ENCODE measurements around the gene RNF144B.

The RNF144B gene

GRCh38 chr6:18412068-18412467, 24.9 kb downstream of the RNF144B start:
- Histone ChIP-seq H3K27ac (no peak overlapping the region), H3K27me3 (replicated peaks) (no peaks in the 10 kb centered on the region), H3K4me3 (ENCODE audit: low read depth, low read length) (no peak overlapping the region), H3K36me3 (replicated peaks) (no peaks in the 10 kb centered on the region)
- no peak for TF ChIP-seq CTCF (IDR thresholded peaks at IDR 0.05; ENCODE audit: low read depth, low read length, missing control alignments)
- DNase-seq: no peak
- in situ Hi-C loops (cut with HindIII; ENCODE audit: low pct_ligation_motif_present, low sequenced_read_pairs): no loop called here

GRCh38 chr6:18412644-18413043, 25.5 kb downstream of the RNF144B start:
- in situ Hi-C loops (cut with HindIII; ENCODE audit: low pct_ligation_motif_present, low sequenced_read_pairs): no loop called here
- TF ChIP-seq CTCF (IDR thresholded peaks at IDR 0.05; ENCODE audit: low read depth, low read length, missing control alignments): no peak
- Histone ChIP-seq H3K27me3 (replicated peaks) (no peaks in the 10 kb centered on the region), H3K36me3 (replicated peaks) (no peaks in the 10 kb centered on the region), H3K27ac (no peak overlapping the region), H3K4me3 (ENCODE audit: low read depth, low read length) (no peak overlapping the region)
- DNase-seq: peak; percentile 43

GRCh38 chr6:18413381-18413780, 26.2 kb downstream of the RNF144B start:
- no peak for DNase-seq
- H3K27ac ChIP-seq: no peak overlapping the region

GRCh38 chr6:18414116-18414515, 27.0 kb downstream of the RNF144B start:
- Histone ChIP-seq H3K36me3 (replicated peaks) (no peaks in the 10 kb centered on the region), H3K27me3 (replicated peaks) (no peaks in the 10 kb centered on the region), H3K27ac (no peak overlapping the region), H3K4me3 (ENCODE audit: low read depth, low read length) (no peak overlapping the region)
- TF ChIP-seq CTCF (IDR thresholded peaks at IDR 0.05; ENCODE audit: low read depth, low read length, missing control alignments): no peak
- DNase-seq: no peak
- in situ Hi-C loops (cut with HindIII; ENCODE audit: low pct_ligation_motif_present, low sequenced_read_pairs): no loop called here

More at GRCh38 chr6:18413381-18413780, 26.2 kb downstream of the RNF144B start:
- Histone ChIP-seq H3K27me3 (replicated peaks) (no peaks in the 10 kb centered on the region), H3K4me3 (ENCODE audit: low read depth, low read length) (no peak overlapping the region), H3K36me3 (replicated peaks) (no peaks in the 10 kb centered on the region)
- TF ChIP-seq CTCF (IDR thresholded peaks at IDR 0.05; ENCODE audit: low read depth, low read length, missing control alignments): no peak
- in situ Hi-C loops (cut with HindIII; ENCODE audit: low pct_ligation_motif_present, low sequenced_read_pairs): no loop called here

GRCh38 chr6:18415207-18415606, 28.1 kb downstream of the RNF144B start:
- in situ Hi-C loops (cut with HindIII; ENCODE audit: low pct_ligation_motif_present, low sequenced_read_pairs): no loop called here
- H3K27ac ChIP-seq: no peak overlapping the region
- H3K4me3 ChIP-seq (ENCODE audit: low read depth, low read length): no peak overlapping the region
- no peaks in the 10 kb centered on the region for H3K27me3 ChIP-seq (replicated peaks)
- DNase-seq: no peak
- TF ChIP-seq CTCF (IDR thresholded peaks at IDR 0.05; ENCODE audit: low read depth, low read length, missing control alignments): no peak
- H3K36me3 ChIP-seq (replicated peaks): no peaks in the 10 kb centered on the region

GRCh38 chr6:18415671-18416340, 28.7 kb downstream of the RNF144B start:
- H3K27me3 ChIP-seq (replicated peaks): no peaks in the 10 kb centered on the region
- DNase-seq: no peak
- H3K4me3 ChIP-seq (ENCODE audit: low read depth, low read length): no peak overlapping the region
- no peaks in the 10 kb centered on the region for H3K36me3 ChIP-seq (replicated peaks)
- no peak overlapping the region for H3K27ac ChIP-seq
- in situ Hi-C loops (cut with HindIII; ENCODE audit: low pct_ligation_motif_present, low sequenced_read_pairs): no loop called here
- no peak for TF ChIP-seq CTCF (IDR thresholded peaks at IDR 0.05; ENCODE audit: low read depth, low read length, missing control alignments)
